HG03342 (cell line): ENCODE results near the gene FAM149A.
A peak's percentile ranks its signal among the peaks of the same experiment; 100 is the strongest.

Source experiments
- ATAC-seq: cut with Tn5 transposase; IDR thresholded peaks from one replicate; pipeline ENCODE4 v1.9.1; 2021; ENCODE audit warnings: mild to moderate bottlenecking, moderate library complexity; ENCODE audit not compliant: unreplicated experiment

FAM149A gene

DNA sequence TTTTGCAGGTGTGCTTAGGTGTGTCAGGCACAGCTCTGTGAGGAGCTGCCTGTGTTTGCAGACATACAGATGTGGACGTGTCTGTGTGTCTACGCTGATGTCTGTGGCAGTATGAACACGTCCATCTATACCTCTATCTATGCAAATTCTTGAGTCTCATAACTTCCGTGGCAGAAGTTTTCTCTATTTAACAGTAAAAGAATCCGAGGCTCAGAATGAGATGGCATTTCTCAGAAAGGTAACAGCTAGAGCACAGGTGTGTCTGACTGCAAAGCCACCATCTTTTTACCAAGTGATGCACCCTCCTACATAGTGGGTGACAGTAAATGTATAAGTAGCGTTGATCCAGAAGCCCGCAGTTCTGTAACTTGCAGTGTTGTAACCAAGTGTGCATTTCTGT lies 47.0 kb downstream of the FAM149A start:
- ATAC-seq = no peak

DNA sequence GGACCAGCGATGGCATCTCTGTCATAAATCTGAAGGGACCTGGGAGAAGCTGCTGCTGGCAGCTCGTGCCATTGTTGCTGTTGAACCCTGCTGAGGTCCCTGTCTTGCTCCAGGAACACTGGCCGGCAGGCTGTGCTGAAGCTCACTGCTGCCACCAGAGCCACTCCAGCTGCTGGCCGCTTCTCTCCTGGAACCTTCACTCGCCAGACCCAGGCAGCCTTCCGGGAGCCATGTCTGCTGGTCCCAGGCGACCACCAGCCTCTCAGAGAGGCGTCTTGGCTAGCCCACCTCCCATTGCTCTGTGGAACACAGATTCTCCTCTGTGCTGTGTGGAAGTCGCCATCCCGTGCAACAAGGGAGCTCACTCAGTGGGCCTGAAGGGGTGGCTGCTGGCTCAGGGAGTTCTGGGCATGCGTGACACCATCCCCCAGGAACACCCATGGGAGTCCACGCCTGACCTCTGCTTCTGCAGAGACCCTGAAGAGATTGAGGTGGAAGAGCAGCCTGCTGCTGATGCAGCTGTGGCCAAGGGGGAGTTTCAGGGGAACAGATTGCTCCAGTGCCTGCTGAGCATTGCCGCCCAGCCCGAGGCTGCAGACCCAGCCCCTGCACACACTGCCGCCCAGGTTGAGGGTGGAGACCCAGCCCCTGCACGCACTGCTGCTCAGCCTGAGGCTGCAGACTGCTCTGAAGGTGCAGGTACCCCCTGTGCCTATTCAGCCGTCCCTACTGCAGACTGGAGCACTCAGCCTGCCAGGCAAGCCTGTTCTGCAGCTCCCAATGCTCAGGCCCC lies 53.7 kb downstream of the FAM149A start:
- peak; percentile 32 for ATAC-seq

DNA sequence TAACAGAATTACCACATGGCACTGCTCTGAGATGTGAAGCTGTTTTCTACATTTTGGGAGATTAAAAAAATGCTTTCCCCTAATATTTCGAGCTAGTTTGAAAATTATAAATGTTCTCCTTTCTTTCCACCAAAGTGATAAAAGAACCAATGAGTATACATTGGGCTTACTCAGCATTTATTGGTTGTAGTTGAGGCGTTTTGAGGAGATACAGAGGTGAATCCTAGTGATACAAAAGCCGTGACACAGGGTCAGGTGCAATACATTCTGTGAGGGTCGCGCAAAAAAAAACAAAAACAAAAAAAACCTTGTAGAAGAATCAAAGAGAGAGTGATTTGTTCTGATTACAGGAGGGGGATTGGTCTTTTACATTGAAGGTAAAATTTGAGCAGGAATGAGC lies 54.5 kb downstream of the FAM149A start:
- no peak for ATAC-seq

DNA sequence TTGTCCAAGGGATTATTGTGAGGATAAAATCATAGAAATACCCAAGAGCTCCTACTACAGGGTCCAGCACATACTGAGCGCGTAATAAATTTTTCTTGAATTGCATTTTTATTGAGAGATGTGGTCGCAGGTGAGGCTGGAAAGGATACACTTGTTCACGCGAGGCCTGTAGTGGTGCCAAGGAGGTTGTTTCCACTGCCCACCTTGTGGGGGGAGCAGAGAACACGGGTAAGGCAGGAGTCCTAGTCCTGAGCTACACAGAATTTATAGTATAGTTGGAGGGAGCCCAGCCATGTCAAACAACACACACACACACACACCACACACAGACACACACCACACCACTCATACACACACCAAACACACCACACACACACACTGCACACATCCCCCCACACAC lies 55.1 kb downstream of the FAM149A start:
- ATAC-seq = no peak

DNA sequence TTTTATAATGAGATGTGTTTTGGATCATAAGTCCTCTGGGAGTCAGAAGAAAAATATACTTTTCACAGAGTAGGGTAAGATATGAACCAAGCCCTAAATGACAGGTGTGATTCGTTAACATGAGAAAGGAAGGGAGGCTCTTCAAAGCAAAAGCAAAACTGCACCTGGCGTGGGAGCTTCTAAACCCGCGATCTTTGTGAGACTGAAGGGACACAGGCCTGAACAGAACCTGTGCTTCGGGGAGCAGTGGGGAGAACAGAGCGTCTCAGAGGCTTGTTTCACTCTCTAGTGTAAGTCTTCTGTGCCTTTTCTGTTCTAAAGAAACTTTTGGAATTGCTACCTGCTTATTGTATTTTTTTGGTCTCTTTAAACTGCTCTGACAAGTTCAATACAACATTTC lies 56.6 kb downstream of the FAM149A start:
- ATAC-seq = peak; percentile 97

DNA sequence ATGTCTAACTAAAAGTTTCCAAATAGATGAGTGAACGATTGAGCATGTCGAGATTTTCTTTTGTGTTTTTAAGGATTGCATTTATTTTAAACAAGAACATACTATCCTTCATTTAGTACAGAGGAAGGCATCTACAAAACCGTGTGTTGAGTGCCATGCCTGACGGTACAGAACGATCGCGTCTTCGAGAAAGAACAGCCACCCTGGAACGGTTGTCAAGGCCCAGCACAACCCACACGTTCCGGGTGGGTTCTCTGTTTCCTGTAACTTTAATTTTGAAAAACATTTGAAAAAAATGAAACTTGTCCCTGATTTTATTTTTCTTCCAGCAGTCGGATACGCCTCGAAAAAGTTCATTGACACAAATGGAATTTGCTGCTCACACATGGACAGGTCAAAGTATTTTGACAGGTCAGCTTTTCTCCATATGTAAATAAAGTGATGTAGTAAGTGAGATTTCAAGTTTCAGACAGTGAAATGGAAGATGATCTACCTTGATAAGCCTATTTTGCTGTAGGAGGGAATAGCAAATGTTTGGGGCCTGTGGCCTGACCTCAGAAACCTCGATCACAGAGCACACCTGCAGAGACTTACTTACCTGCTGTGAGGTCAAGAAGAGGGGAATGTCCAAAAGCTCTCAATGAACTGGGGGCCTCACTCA lies 62.5 kb downstream of the FAM149A start:
- no peak for ATAC-seq

DNA sequence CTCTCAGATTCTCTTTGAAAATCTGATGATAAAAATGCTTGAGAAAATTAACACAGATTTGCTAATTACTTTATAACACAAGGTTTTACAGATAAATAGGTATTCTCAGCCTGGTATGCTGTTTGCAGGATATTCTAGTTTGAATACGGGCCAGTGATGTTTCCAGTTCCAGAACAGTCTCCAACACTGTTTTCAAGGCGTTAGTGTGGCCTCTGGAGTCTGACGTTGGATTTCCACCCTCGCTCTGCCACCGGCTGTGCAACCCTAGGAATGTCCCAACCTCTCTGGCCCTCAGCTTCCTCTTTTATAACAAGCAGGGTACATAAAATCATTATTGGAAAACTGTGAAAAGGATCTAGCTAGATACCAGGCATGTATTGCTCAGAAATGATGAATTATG lies 63.1 kb downstream of the FAM149A start:
- no peak for ATAC-seq

DNA sequence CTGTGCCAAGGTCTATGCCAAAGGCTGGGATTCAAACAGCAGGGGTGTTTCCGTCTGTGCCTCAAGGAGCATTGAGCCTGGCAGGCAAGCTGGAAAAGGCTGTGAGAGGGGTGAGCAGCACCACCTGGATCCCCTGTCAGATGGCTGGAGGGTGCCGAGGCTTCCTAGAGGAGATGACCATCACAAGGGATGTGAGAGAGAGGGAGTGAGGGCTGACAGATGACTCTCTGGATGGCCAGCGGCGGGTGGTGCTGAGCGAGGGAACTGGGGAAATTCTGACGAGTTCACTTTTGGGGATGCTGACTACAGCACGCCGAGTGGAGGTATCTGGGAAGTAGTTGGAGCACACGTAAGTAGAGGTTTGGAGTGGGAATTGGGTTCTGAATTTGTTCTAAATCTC lies 64.2 kb downstream of the FAM149A start:
- no peak for ATAC-seq

DNA sequence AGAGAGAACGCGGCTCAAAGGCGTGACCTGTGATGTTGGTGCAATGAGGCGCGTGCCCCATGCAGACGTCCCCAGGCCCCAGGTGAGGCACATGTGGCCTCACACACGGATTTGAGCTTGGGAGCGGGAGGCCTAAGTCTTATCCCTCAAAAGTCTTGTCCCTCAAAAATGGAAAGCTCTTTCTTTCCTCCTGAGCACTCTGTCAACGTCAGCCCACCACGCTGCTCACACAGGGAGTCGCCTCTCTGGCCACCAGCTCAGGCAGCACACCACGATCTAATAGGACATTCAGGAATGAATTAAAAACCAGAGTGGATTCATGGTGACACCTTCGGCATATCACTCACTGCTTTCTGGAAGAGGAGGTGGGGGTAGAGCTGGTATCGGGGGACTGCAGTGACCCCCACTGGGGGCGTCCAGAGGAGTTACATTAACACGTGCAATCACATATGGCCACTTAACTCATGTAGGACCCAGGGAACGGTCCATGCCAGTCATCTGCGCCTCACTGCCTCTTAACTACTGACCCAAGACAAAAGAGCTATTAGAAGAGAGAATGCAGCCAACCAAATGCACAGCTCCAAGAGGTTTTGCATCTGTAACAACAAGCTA lies 64.9 kb downstream of the FAM149A start:
- ATAC-seq = no peak

DNA sequence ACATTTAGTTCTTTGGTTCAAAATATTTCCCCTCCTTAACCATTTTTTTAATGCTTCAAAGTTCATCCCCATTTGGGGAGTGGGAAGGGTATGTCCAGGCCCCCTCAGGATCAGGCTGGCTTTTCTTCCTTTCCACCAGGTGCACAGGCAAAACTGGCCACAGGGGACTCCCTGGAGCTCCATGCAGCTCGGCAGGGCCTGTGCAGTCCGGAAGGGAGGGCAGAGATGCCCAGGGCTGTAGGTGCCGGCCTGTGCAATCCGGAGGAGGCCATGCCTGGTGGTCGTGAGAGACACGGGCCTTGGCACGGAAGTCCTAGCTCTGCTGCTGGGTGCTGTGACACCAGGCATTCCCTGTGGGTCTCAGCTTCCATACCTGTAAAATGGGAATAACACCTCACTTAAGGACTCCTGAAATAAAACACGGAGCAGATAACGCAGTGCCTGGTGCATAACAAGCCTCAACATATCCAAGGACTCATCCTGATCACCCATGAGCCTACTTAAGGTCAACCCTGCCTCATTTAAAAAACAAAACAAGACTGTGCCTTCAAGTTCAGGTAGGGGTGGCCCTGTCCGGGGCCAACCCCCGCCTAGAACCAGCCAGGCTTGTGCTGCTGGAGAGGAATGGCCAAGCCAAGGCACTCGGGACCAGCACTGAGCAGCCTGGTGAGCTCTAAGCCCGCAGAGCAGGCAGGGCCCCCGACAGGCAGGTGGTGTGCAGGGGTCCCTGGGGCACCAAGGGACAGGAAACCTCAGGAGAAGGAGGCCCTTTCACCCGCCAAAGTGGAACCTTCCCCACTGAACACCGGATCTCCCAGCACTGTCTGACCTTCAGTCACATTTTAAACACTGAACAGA lies 65.7 kb downstream of the FAM149A start:
- ATAC-seq = no peak

DNA sequence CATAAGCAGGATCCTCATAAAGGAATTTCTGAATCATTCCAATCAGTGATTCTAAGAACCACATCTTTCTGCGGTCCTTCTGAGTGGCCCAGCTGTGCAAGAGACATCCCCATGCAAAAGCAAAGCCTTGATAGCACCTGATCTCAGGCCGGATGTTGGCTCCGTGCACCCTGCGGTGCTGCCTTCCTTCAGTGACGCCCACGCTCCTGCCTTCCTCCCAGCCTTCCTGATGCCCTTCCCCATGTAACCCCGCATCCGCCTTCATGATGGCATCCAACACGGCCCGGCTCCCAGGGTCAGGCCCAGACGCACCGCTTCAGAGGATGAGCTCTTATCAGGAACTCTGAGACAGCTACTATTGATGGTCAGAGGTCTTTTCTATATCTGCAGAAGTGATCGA lies 66.5 kb downstream of the FAM149A start:
- no peak for ATAC-seq

DNA sequence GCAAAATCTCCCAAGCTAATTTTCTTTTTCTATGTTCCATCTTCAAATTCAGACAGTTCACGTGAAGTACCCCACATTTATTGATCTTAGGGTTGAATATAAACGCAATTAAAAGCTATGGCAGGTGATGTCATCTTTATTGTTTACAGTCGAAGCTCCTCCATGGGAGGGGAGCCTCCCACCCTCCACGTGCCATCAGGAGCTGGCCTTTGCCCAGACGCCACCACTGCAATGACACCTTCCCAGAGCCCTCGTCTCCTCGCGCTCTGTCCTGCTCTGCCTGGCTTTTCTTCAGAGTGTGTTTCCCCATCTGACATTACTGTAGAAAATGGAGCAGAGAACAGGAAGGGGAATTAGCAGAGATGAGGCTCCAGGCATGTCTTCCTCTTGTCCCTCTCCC lies 68.0 kb downstream of the FAM149A start:
- ATAC-seq = no peak

DNA sequence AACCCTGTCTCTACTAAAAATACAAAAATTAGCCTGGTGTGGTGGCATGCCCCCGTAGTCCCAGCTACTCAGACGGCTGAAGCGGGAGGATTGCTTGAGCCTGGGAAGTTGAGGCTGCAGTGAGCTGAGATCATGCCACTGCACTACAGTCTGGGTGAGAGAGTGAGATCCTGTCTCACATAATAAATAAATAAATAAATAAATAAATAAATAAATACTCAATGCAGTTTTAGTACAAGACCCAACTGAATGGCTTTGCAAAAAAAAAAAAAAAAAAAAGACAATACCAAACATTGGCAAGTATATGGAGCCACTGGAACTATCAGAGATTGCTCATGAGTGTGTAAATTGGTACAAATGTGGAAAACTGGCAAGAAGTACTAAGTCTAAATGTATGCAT lies 83.6 kb downstream of the FAM149A start:
- ATAC-seq = no peak

DNA sequence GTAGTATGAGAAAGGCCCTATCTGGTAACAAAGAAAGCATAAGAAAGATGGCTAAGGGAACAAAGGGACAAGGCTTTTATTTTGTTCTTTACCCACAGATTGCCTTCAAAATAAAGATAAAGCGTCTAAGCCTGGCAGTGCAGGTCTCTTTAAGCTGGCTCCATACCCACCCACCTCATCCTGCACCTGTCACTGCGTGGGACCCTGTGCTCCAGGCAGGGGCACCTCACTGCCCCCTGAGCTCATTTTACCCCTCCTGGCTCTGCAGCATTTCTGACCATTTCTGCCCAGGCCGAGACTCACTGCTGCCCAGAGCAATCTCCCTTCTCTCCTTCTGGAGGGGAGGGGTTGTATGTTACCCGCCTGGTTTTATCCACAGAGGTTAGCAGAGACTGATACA lies 85.2 kb downstream of the FAM149A start:
- no peak for ATAC-seq

DNA sequence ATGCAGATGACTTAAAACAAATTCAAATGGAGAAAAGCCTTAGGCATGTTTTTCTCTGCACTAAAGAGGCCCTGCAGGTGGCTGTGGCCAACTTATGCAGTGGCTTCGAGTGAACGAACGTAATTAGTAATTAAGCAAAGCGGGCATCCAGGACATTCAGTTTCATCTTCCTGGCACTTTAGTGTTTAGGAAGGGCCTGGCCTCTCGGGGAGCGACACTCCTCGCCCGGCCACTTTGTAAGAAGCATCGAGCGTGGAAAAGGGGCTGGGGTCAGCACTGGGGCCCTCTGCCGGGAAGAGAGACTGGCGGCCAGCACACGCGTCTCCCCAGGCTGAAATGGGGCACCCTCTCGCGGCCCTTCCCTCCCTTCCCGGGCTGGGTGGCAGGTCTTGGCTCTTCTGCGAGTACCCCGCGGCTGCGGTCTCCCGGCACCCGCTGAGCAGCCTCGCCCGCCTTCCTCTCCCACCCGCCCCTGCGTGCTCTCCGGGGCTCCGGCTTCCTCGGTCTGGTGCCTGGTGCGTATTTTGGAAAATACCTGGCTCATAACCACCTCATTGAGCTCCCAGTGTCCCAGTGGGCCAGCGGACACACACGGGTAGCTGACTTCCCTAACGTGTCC lies 86.2 kb downstream of the FAM149A start:
- peak; percentile 29 for ATAC-seq

DNA sequence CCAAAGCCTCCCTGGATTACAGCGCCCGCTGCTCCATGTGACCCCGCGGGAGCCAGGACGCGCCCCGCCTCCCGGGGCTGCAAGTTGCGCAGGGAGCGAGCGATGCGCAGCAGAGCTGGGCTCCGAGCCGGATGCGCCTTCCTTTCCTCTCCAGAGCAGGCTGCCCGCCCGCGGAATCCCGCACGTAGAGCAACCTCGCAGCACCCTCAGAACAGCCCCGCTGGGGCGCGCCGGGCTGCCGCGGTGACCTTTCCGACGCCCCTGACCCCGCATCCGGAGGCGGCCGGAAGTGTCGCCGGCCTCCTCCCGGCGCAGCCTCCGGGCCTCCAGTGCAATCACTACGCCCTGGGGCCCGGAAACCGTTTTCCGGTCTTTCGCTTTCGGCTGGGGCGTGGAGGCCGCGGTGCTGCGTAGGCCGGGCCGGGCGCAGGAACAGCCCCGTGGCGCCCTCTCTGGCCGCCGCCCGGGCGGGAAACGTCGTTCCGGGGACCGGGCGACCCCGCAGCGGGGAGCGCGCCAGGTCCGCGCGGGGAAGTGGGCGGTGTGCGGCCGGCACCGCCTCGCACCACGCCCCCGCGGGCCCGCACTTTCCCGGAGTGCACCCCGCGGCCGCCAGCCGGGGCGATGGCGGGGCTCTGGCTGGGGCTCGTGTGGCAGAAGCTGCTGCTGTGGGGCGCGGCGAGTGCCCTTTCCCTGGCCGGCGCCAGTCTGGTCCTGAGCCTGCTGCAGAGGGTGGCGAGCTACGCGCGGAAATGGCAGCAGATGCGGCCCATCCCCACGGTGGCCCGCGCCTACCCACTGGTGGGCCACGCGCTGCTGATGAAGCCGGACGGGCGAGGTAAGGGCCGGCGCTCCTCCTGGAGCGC lies 86.9 kb downstream of the FAM149A start, which contains the start of gene CYP4V2:
Gene CYP4V2 (plus strand): TSS at position 368 of the 866 bp plus-strand sequence. CDS start 257 bp downstream, at position 625.
- peak; percentile 86 for ATAC-seq

DNA sequence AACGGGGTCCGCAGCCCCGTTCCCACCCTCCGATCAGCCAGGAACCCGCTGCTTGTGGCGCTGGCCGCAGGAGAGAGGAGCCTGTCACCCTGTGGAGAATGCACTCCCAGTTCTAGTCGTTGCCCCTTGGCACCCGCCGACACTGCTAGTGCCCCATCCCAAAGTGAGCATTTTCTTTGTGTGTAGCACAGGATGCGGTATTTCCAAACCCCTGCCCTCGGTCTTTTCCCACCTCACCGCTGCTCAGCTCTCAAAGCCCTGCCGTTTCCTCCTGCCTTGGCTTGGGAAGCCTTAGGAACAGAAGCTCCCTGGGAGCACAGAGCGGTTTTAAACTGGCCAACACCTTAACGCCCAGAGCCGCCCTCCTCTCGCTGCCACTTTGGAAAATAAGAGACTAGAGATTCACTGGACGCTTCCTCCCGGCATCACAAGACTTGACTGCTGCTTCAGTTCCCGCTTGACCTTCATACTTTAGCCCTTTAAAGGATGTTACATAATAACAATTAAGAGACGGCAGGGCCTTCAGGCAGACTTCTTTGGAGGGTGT lies 87.6 kb downstream of the FAM149A start:
- peak; percentile 6 for ATAC-seq

DNA sequence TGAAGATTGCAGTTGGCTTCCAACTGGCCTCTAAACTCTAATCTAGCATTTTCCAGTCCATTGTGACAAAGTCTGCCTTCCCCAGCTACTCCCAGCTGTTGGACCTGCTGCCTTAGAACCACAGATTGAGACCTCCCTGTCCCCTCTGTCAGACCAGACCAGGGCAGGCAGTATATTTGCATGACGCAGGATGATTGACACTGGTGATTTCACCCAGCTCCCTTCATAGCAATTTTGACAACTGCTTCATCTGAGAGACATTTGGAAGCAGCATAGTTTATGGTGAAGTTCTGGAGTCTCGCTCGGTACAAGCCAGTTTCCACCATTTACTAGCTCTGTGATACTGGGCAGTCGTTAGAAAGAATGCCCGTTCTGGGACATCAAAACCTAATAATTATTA lies 89.3 kb downstream of the FAM149A start:
- no peak for ATAC-seq

DNA sequence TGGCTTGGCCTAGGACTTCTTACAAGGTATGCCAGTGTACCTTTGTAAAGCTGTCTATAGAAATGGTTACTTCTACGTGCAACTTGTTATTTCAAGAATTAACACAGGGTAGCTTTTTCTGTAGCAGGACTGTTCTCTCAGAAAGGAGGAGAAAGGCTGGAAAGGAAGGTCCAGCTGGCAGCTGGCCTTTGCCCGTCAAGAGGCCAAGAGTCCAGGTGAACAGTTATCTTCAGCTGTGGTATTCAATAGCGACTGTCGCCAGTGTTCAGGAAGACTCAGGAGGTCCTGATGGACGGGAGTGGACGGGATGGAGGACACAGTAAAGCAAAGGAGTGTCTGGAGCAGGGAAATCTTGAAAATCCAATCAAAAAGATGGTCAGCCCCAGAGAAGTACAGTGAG lies 91.6 kb downstream of the FAM149A start:
- ATAC-seq = no peak
